Astrocyte (in vitro differentiated cells and primary cell): ENCODE measurements around the gene LCOR. TPM values are rescaled to one million over a fixed set of nuclear protein-coding genes. Genes with fewer than 3 reads are reported as not detected.

Source experiments
- DNase-seq: peaks from one replicate; pipeline ENCODE4 v3.0.0-alpha.2; 2010; ENCODE audit warnings: low read depth
- FAIRE-seq: peaks from 2 replicates; lab custom pipeline; 2011; peaks lifted over from hg19 to GRCh38; lab: Jason Lieb, UNC
- H2AFZ ChIP-seq: 2 replicates; pipeline ENCODE4 v1.6.0; 2012; ENCODE audit warnings: low read depth, low read length, inconsistent platforms
- H3K27ac ChIP-seq: 2 replicates; pipeline ENCODE4 v1.5.1; 2011; ENCODE audit warnings: low read depth, low read length, inconsistent platforms
- H3K27me3 ChIP-seq: 2 replicates; pipeline ENCODE4 v1.6.0; 2011; ENCODE audit warnings: low read length, inconsistent platforms; ENCODE audit not compliant: insufficient read depth
- H3K36me3 ChIP-seq: 2 replicates; pipeline ENCODE4 v1.5.1; 2011; ENCODE audit warnings: low read length, inconsistent platforms; ENCODE audit not compliant: insufficient read depth
- H3K4me1 ChIP-seq: 2 replicates; pipeline ENCODE4 v1.5.1; 2011; ENCODE audit warnings: low read length, inconsistent platforms; ENCODE audit not compliant: insufficient read depth
- H3K4me2 ChIP-seq: 2 replicates; pipeline ENCODE4 v1.6.0; 2012; ENCODE audit warnings: low read length, inconsistent platforms
- H3K4me3 ChIP-seq: 2 replicates; pipeline ENCODE4 v1.5.1; 2011; ENCODE audit warnings: low read depth, mild to moderate bottlenecking, low read length, inconsistent platforms; ENCODE audit not compliant: insufficient read depth
- H3K79me2 ChIP-seq: 2 replicates; pipeline ENCODE4 v1.6.0; 2012; ENCODE audit warnings: mild to moderate bottlenecking, low read length, inconsistent platforms; ENCODE audit not compliant: insufficient read depth
- H3K9ac ChIP-seq: 2 replicates; pipeline ENCODE4 v1.6.0; 2012; ENCODE audit warnings: mild to moderate bottlenecking, low read length, inconsistent platforms
- H3K9me3 ChIP-seq: 2 replicates; pipeline ENCODE4 v1.5.1; 2012; ENCODE audit warnings: low read depth, mild to moderate bottlenecking, low read length, inconsistent platforms; ENCODE audit not compliant: insufficient read depth
- H4K20me1 ChIP-seq: 2 replicates; pipeline ENCODE4 v1.6.0; 2012; ENCODE audit warnings: low read length, inconsistent platforms; ENCODE audit not compliant: insufficient read depth
- H3K27ac Mint-ChIP-seq: one replicate; pipeline ENCODE4 v1.8.0; 2021; ENCODE audit warnings: mild to moderate bottlenecking, mixed read lengths; ENCODE audit not compliant: unreplicated experiment
- H3K27me3 Mint-ChIP-seq: one replicate; pipeline ENCODE4 v1.8.0; 2021; ENCODE audit warnings: low read depth, mixed read lengths; ENCODE audit not compliant: unreplicated experiment
- H3K36me3 Mint-ChIP-seq: one replicate; pipeline ENCODE4 v1.8.0; 2021; ENCODE audit warnings: low read depth, mixed read lengths; ENCODE audit not compliant: unreplicated experiment
- H3K4me1 Mint-ChIP-seq: one replicate; pipeline ENCODE4 v1.8.0; 2021; ENCODE audit warnings: low read depth, mixed read lengths; ENCODE audit not compliant: unreplicated experiment
- H3K4me3 Mint-ChIP-seq: one replicate; pipeline ENCODE4 v1.8.0; 2021; ENCODE audit warnings: mild to moderate bottlenecking, moderate library complexity, mixed read lengths; ENCODE audit not compliant: unreplicated experiment
- H3K9me3 Mint-ChIP-seq: one replicate; pipeline ENCODE4 v1.8.0; 2021; ENCODE audit warnings: mild to moderate bottlenecking, mixed read lengths; ENCODE audit not compliant: unreplicated experiment
- EZH2 ChIP-seq: IDR thresholded peaks from 2 replicates; pipeline ENCODE4 v1.6.1; 2012; ENCODE audit warnings: mild to moderate bottlenecking, low read length, inconsistent platforms; ENCODE audit not compliant: insufficient read depth
- total RNA-seq: library from RNA; stranded (reverse); gene quantifications from 2 replicates; pipeline ENCODE4 v1.2.1, GENCODE V29; 2021
- TF ChIP-seq, protein P1 (sequence below): IDR thresholded peaks from 2 replicates; pipeline ENCODE4 v1.5.1; 2011; ENCODE audit warnings: low read depth, mild to moderate bottlenecking, inconsistent platforms, low read length, moderate library complexity; ENCODE audit not compliant: insufficient read depth

Gene LCOR
- total RNA-seq, 1 donor from 2014 or later = 72.0 TPM

DNA sequence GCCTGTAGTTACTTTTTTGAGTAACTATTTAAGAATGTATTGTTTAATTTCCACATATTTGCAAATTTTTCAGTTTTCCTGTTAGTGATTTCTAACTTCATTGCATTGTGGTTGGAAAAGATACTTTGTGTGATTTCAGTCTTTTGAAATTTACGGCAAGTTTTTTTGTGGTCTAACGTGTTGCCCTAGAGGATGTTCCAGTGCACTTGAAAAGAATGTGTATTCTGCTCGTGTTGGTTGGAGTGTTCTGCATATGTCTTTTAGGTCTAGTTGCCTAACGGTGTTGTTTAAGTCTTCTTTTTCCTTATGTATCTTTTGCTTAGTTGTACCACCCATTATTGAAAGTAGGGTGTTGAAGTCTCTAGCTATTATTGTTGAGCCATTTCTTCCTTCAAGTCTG, 59.7 kb downstream of the LCOR start:
- Histone ChIP-seq H2AFZ (no peak overlapping the region), H4K20me1 (peaks cover 76% of the 10 kb centered on the region), H3K9ac (no peak overlapping the region), H3K36me3 (no peaks in the 10 kb centered on the region), H3K4me2 (no peak overlapping the region), H3K27ac (no peak overlapping the region), H3K79me2 (peaks cover 96% of the 10 kb centered on the region), H3K9me3 (no peaks in the 10 kb centered on the region), H3K4me3 (no peak overlapping the region), H3K27me3 (no peaks in the 10 kb centered on the region), H3K4me1 (no peaks in the 10 kb centered on the region)
- Mint-ChIP-seq H3K4me1 (peaks cover 13% of the 10 kb centered on the region), H3K27me3 (no peaks in the 10 kb centered on the region), H3K9me3 (peaks cover 5% of the 10 kb centered on the region), H3K4me3 (no peak overlapping the region), H3K36me3 (peaks cover 11% of the 10 kb centered on the region), H3K27ac (no peak overlapping the region)
- DNase-seq (no peak), FAIRE-seq (no peak)
- TF ChIP-seq, protein P1, sequence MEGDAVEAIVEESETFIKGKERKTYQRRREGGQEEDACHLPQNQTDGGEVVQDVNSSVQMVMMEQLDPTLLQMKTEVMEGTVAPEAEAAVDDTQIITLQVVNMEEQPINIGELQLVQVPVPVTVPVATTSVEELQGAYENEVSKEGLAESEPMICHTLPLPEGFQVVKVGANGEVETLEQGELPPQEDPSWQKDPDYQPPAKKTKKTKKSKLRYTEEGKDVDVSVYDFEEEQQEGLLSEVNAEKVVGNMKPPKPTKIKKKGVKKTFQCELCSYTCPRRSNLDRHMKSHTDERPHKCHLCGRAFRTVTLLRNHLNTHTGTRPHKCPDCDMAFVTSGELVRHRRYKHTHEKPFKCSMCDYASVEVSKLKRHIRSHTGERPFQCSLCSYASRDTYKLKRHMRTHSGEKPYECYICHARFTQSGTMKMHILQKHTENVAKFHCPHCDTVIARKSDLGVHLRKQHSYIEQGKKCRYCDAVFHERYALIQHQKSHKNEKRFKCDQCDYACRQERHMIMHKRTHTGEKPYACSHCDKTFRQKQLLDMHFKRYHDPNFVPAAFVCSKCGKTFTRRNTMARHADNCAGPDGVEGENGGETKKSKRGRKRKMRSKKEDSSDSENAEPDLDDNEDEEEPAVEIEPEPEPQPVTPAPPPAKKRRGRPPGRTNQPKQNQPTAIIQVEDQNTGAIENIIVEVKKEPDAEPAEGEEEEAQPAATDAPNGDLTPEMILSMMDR = no peak

DNA sequence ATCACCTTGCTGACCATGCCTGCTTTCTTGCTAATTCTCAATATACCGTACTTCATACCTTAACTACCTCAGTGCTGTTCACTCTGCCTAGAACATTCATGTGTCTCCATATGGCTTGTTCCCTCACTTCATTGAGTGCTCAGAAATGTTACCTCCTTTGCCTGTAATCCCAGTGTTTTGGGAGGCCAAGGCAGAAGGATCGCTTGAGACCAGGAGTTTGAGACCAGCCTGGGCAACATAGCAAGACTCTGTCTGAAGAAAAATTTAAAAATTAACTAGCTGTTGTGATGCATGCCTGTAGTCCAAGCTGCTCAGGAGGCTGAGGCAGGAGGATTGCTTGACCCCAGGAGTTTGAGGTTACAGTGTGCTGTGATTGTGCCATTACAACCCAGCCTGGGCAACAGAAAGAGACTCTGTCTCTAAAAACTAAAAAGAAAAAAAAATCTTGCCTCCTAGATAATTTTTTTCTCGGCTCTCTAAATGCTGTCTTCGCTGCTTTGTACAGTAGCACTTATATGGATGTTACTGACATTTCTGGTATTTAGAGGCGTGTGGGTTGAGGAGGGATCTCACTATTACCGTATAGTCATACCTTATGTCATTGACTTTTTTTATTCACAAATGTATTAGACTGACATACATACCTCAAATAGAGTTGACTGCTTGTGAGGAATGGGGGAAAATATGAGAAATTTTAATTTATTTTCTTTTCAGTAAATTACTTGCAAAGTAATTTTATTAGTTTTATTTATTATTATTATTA, 63.7 kb downstream of the LCOR start:
- Histone ChIP-seq H3K4me2 (no peak overlapping the region), H3K4me1 (no peaks in the 10 kb centered on the region), H2AFZ (no peak overlapping the region), H3K79me2 (peaks cover 98% of the 10 kb centered on the region), H3K9me3 (no peaks in the 10 kb centered on the region), H4K20me1 (peaks cover 75% of the 10 kb centered on the region), H3K36me3 (no peaks in the 10 kb centered on the region), H3K27ac (no peak overlapping the region), H3K9ac (no peak overlapping the region), H3K4me3 (no peak overlapping the region), H3K27me3 (no peaks in the 10 kb centered on the region)
- H3K27ac Mint-ChIP-seq = no peak overlapping the region
- peaks cover 2% of the 10 kb centered on the region for H3K36me3 Mint-ChIP-seq
- no peaks in the 10 kb centered on the region for H3K27me3 Mint-ChIP-seq
- peaks cover 3% of the 10 kb centered on the region for H3K9me3 Mint-ChIP-seq
- TF ChIP-seq EZH2 = no peak
- TF ChIP-seq, protein P1 = no peak
- no peak overlapping the region for H3K4me3 Mint-ChIP-seq
- DNase-seq (no peak), FAIRE-seq (no peak)
- H3K4me1 Mint-ChIP-seq = peaks cover 20% of the 10 kb centered on the region
